Neural progenitor cell (in vitro differentiated cells): Measurements from ENCODE around the gene MBOAT1. TPM values are rescaled to one million over a fixed set of nuclear protein-coding genes. Genes with fewer than 3 reads are reported as not detected.

Source experiments
- DNase-seq: peaks from one replicate; pipeline ENCODE4 v3.0.0-alpha.2; 2016; ENCODE audit warnings: low spot score
- H2AFZ ChIP-seq: fragments of 200-600 bp; sonication (generic); replicated peaks from 2 replicates; pipeline ENCODE4 v1.6.1; 2016; ENCODE audit warnings: antibody characterized with exemption
- H3F3A ChIP-seq: fragments of 200-600 bp; sonication (generic); 2 replicates; pipeline ENCODE4 v1.6.1; 2016; ENCODE audit warnings: antibody characterized with exemption, low read depth
- H3K27ac ChIP-seq: fragments of 200-600 bp; sonication (generic); 2 replicates; pipeline ENCODE4 v1.5.1; 2016; ENCODE audit warnings: mild to moderate bottlenecking
- H3K27me3 ChIP-seq: fragments of 200-600 bp; sonication (generic); 2 replicates; pipeline ENCODE4 v1.6.1; 2016; ENCODE audit warnings: mild to moderate bottlenecking, moderate library complexity
- H3K36me3 ChIP-seq: fragments of 200-600 bp; sonication (generic); 2 replicates; pipeline ENCODE4 v1.5.1; 2016
- H3K4me1 ChIP-seq: fragments of 200-600 bp; sonication (generic); 2 replicates; pipeline ENCODE4 v1.6.1; 2016; ENCODE audit warnings: mixed run types
- H3K4me2 ChIP-seq: fragments of 200-600 bp; sonication (generic); 2 replicates; pipeline ENCODE4 v1.6.1; 2016
- H3K4me3 ChIP-seq: fragments of 200-600 bp; sonication (generic); 2 replicates; pipeline ENCODE4 v1.5.1; 2016
- H3K79me2 ChIP-seq: fragments of 200-600 bp; sonication (generic); 2 replicates; pipeline ENCODE4 v1.6.1; 2016; ENCODE audit warnings: low read depth
- H3K9ac ChIP-seq: fragments of 200-600 bp; sonication (generic); 2 replicates; pipeline ENCODE4 v1.6.1; 2016
- H3K9me3 ChIP-seq: fragments of 200-600 bp; sonication (generic); 2 replicates; pipeline ENCODE4 v1.5.1; 2016; ENCODE audit warnings: low read depth
- H4K20me1 ChIP-seq: fragments of 200-600 bp; sonication (generic); 2 replicates; pipeline ENCODE4 v1.6.1; 2016; ENCODE audit warnings: low read depth
- H3K27ac Mint-ChIP-seq: 3 replicates; pipeline ENCODE4 v1.8.0; 2021; ENCODE audit warnings: mixed read lengths
- H3K27me3 Mint-ChIP-seq: 2 replicates; pipeline ENCODE4 v1.8.0; 2022; ENCODE audit warnings: low read depth, mild to moderate bottlenecking, inconsistent platforms, moderate library complexity, mixed read lengths; ENCODE audit not compliant: insufficient read depth
- H3K36me3 Mint-ChIP-seq: 3 replicates; pipeline ENCODE4 v1.8.0; 2021; ENCODE audit warnings: mixed read lengths
- H3K4me1 Mint-ChIP-seq: 3 replicates; pipeline ENCODE4 v1.8.0; 2021; ENCODE audit warnings: mixed read lengths
- H3K4me3 Mint-ChIP-seq: 3 replicates; pipeline ENCODE4 v1.8.0; 2021; ENCODE audit warnings: mild to moderate bottlenecking, moderate library complexity, mixed read lengths
- H3K9me3 Mint-ChIP-seq: 3 replicates; pipeline ENCODE4 v1.8.0; 2020; ENCODE audit warnings: mixed read lengths
- EZH2 ChIP-seq: fragments of 200-600 bp; sonication (generic); IDR thresholded peaks from 2 replicates; pipeline ENCODE4 v1.6.1; 2017; ENCODE audit warnings: antibody characterized with exemption, mild to moderate bottlenecking, moderate library complexity
- EZH2phosphoT487 ChIP-seq: fragments of 200-600 bp; sonication (generic); IDR thresholded peaks from 2 replicates; pipeline ENCODE4 v1.6.1; 2017; ENCODE audit warnings: antibody characterized with exemption
- total RNA-seq: library from RNA; depleted of rRNA; stranded (reverse); fragments of >200 nt; gene quantifications from 2 replicates; pipeline ENCODE4 v1.2.3, GENCODE V29; 2015; ENCODE audit warnings: low replicate concordance
- TF ChIP-seq, protein P1 (sequence below): fragments of 200-600 bp; sonication (generic); IDR thresholded peaks from 2 replicates; pipeline ENCODE4 v1.5.1; 2017; ENCODE audit warnings: antibody characterized with exemption, mild to moderate bottlenecking

Gene MBOAT1
- total RNA-seq, 1 donor from 2014 or later: 0.45 TPM

DNA sequence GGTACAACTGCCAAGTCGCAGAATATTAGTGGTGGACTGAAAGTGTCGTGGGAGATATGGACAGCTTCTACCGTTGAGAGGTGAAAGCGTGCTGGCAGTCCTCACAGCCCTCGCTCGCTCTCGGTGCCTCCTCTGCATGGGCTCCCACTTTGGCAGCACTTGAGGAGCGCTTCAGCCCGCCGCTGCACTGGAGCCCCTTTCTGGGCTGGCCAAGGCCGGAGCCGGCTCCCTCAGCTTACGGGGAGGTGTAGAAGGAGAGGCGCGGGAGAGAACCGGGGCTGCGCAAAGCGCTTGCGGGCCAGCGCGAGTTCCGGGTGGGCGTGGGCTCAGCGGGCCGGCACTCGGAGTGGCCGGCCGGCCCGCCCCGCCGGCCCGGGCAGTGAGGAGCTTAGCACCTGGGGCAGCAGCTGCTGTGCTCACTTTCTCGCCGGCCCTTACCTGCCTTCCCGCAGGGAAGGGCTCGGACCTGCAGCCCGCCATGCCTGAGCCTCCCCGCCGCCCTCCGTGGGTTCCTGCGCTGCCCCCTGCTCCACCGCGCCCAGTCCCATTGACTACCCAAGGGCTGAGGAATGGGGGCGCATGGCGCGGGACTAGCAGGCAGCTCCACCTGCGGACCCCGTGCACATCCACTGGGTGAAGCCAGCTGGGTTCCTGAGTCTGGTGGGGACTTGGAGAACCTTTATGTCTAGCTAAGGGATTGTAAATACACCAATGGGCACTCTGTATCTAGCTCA is 47.2 kb upstream of the MBOAT1 start:
- no peak overlapping the region for H3K4me3 ChIP-seq
- no peaks in the 10 kb centered on the region for H3K36me3 Mint-ChIP-seq
- no peaks in the 10 kb centered on the region for H4K20me1 ChIP-seq
- no peaks in the 10 kb centered on the region for H3F3A ChIP-seq
- no peak overlapping the region for H3K4me2 ChIP-seq
- H3K27ac ChIP-seq: no peak overlapping the region
- no peak overlapping the region for H3K4me3 Mint-ChIP-seq
- H3K4me1 Mint-ChIP-seq: no peaks in the 10 kb centered on the region
- H3K36me3 ChIP-seq: no peaks in the 10 kb centered on the region
- peaks cover 8% of the 10 kb centered on the region for H3K9me3 ChIP-seq
- H3K4me1 ChIP-seq: no peaks in the 10 kb centered on the region
- no peak overlapping the region for H3K9ac ChIP-seq
- H3K27me3 Mint-ChIP-seq: no peaks in the 10 kb centered on the region
- no peak overlapping the region for H3K27ac Mint-ChIP-seq
- H2AFZ ChIP-seq: no peak overlapping the region
- no peaks in the 10 kb centered on the region for H3K27me3 ChIP-seq
- no peak for DNase-seq
- no peaks in the 10 kb centered on the region for H3K79me2 ChIP-seq
- H3K9me3 Mint-ChIP-seq: peaks cover 14% of the 10 kb centered on the region
- no peak for TF ChIP-seq EZH2phosphoT487
- TF ChIP-seq, protein P1, sequence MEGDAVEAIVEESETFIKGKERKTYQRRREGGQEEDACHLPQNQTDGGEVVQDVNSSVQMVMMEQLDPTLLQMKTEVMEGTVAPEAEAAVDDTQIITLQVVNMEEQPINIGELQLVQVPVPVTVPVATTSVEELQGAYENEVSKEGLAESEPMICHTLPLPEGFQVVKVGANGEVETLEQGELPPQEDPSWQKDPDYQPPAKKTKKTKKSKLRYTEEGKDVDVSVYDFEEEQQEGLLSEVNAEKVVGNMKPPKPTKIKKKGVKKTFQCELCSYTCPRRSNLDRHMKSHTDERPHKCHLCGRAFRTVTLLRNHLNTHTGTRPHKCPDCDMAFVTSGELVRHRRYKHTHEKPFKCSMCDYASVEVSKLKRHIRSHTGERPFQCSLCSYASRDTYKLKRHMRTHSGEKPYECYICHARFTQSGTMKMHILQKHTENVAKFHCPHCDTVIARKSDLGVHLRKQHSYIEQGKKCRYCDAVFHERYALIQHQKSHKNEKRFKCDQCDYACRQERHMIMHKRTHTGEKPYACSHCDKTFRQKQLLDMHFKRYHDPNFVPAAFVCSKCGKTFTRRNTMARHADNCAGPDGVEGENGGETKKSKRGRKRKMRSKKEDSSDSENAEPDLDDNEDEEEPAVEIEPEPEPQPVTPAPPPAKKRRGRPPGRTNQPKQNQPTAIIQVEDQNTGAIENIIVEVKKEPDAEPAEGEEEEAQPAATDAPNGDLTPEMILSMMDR: no peak
- no peak for TF ChIP-seq EZH2

DNA sequence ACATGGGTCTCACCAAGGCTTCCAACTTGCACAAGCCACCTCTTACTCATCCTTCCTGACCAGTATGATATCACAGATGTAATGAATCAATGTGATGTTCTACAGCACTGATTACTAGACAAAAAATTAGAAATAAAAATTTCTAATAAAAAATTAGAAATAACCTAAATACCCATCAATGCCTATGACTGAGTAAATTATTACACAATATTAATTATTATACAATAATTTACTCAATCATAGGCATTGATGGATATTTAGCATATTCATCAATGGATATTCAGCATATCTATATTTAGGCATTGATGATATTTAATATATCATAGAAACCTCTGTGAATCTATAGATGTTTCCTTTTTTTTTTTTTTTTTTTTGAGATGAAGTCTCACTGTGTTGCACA is 43.2 kb upstream of the MBOAT1 start:
- no peaks in the 10 kb centered on the region for H3K9me3 Mint-ChIP-seq
- Histone ChIP-seq H3K4me3 (no peak overlapping the region), H3K9ac (no peak overlapping the region), H4K20me1 (no peaks in the 10 kb centered on the region), H3K27me3 (no peaks in the 10 kb centered on the region), H3K36me3 (no peaks in the 10 kb centered on the region), H2AFZ (no peak overlapping the region), H3F3A (no peaks in the 10 kb centered on the region), H3K27ac (no peak overlapping the region), H3K4me2 (no peak overlapping the region), H3K4me1 (no peaks in the 10 kb centered on the region), H3K79me2 (no peaks in the 10 kb centered on the region), H3K9me3 (no peaks in the 10 kb centered on the region)
- H3K36me3 Mint-ChIP-seq: no peaks in the 10 kb centered on the region
- H3K27me3 Mint-ChIP-seq: peaks cover 2% of the 10 kb centered on the region
- no peaks in the 10 kb centered on the region for H3K4me1 Mint-ChIP-seq
- no peak overlapping the region for H3K27ac Mint-ChIP-seq
- TF ChIP-seq, protein P1: no peak
- TF ChIP-seq EZH2phosphoT487 (no peak), EZH2 (no peak)
- H3K4me3 Mint-ChIP-seq: no peak overlapping the region
- DNase-seq: no peak

DNA sequence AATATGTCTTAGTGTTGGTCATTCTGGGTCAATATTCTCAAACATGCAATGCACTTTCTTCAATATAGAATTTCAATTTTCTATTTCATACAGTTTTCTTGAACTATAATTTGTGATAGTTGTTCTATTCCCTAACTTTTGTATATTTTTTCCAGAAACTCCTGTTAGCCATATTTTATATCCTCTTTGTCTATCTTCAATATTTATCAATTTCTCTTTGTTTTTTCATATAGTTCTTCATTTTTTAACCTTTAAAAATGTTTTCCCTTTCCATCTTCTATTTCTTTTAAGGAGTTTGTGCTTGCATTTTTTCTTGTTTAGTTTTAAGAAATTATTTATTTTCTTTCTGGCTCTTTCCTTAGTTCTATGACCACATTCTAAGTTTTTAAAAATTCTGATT is 42.0 kb upstream of the MBOAT1 start:
- TF ChIP-seq EZH2 (no peak), EZH2phosphoT487 (no peak)
- TF ChIP-seq, protein P1: no peak
- Histone ChIP-seq H3F3A (no peaks in the 10 kb centered on the region), H3K4me1 (no peaks in the 10 kb centered on the region), H2AFZ (no peak overlapping the region), H3K36me3 (no peaks in the 10 kb centered on the region), H4K20me1 (no peaks in the 10 kb centered on the region), H3K79me2 (no peaks in the 10 kb centered on the region), H3K9ac (no peak overlapping the region), H3K9me3 (no peaks in the 10 kb centered on the region), H3K4me2 (no peak overlapping the region), H3K27me3 (no peaks in the 10 kb centered on the region), H3K27ac (no peak overlapping the region), H3K4me3 (no peak overlapping the region)
- Mint-ChIP-seq H3K4me1 (no peaks in the 10 kb centered on the region), H3K27ac (no peak overlapping the region), H3K4me3 (no peak overlapping the region), H3K27me3 (peaks cover 2% of the 10 kb centered on the region), H3K36me3 (no peaks in the 10 kb centered on the region), H3K9me3 (no peaks in the 10 kb centered on the region)
- no peak for DNase-seq
